ENCODE data around the gene ILDR2.

GRCh38 chr1:167002354-167002753 is 27.0 kb upstream of the ILDR2 start:
- TF ChIP-seq THAP7 (CRISPR knock-in tag; IDR thresholded peaks at IDR 0.05) (no peak), JUN (IDR thresholded peaks at IDR 0.05; ENCODE audit: borderline replicate concordance, low read depth, low read length) (no peak), JUN (CRISPR knock-in tag; IDR thresholded peaks at IDR 0.05; ENCODE audit: borderline replicate concordance) (no peak), TCF7L2 (IDR thresholded peaks at IDR 0.05; ENCODE audit: low read depth, low read length) (no peak), ZNF280B (CRISPR knock-in tag; IDR thresholded peaks at IDR 0.05) (no peak), CTCF (IDR thresholded peaks at IDR 0.05 in 2 of 3, conservative IDR thresholded peaks at IDR 0.05 in 1 of 3; ENCODE audit: insufficient read depth in 2 of 3, low read depth in 1 of 3, low read length in 3 of 3) (no peak), EP300 (IDR thresholded peaks at IDR 0.05; ENCODE audit: low read length) (no peak), FOXA1 (IDR thresholded peaks at IDR 0.05; ENCODE audit: borderline replicate concordance) (no peak), BRF2 (IDR thresholded peaks at IDR 0.05; ENCODE audit: borderline replicate concordance, insufficient read depth, insufficient read length) (no peak), ZNF740 (CRISPR knock-in tag; IDR thresholded peaks at IDR 0.05) (no peak), ZNF740 (tag; IDR thresholded peaks at IDR 0.05) (no peak), E2F5 (CRISPR knock-in tag; IDR thresholded peaks at IDR 0.05) (no peak), SETDB1 (IDR thresholded peaks at IDR 0.05; ENCODE audit: low read length) (no peak)

All from K562 (cell line).